Left lung (tissue), 10 donors: ENCODE results near the gene TMEM212. TPM values are rescaled to one million over a fixed set of nuclear protein-coding genes. Genes with fewer than 3 reads are reported as not detected.

Experiments
- ATAC-seq: fragments of 200-7000 bp; cut with Tn5 transposase; one replicate; pipeline ENCODE4 v1.9.1; 2020; ENCODE audit warnings: moderate library complexity
- DNase-seq, 4 donors: peaks; one replicate each; pipeline ENCODE4 v3.0.0-alpha.2; 2013 to 2020
- H3K27ac ChIP-seq, 2 donors: fragments of 200-600 bp; sonication (generic) in 1 of 2; one replicate each; pipeline versions ENCODE4 v1.5.0 to v1.8.0; 2020 to 2021
- H3K27me3 ChIP-seq, 2 donors: fragments of 200-600 bp; sonication (generic) in 1 of 2; one replicate each; pipeline versions ENCODE4 v1.5.0 to v1.8.0; 2020 to 2021
- H3K36me3 ChIP-seq, 2 donors: fragments of 200-600 bp; sonication (generic) in 1 of 2; one replicate each; pipeline versions ENCODE4 v1.5.0 to v1.8.0; 2020 to 2021
- H3K4me1 ChIP-seq, 2 donors: fragments of 200-600 bp; one replicate each; pipeline ENCODE4 v1.8.0; 2021
- H3K4me3 ChIP-seq, 2 donors: fragments of 200-600 bp; sonication (generic) in 1 of 2; one replicate each; pipeline versions ENCODE4 v1.5.0 to v1.8.0; 2020 to 2021; ENCODE audit warnings: mild to moderate bottlenecking in 1 of 2
- H3K9me3 ChIP-seq, 2 donors: fragments of 200-600 bp; sonication (generic) in 1 of 2; one replicate each; pipeline versions ENCODE4 v1.5.0 to v1.8.0; 2020 to 2021
- intact Hi-C, 2 donors: fragments of 100-400 bp; cut with DNase I; formaldehyde crosslinking; loops; one replicate each; pipeline versions ENCODE4 v1.11.2 to v1.14.2; 2022
- polyA plus RNA-seq, 6 donors: library from polyadenylated mRNA; unstranded; fragments of 120-200 nt; gene quantifications; one replicate each; pipeline ENCODE4 v1.2.1, GENCODE V29; 2013; ENCODE audit not compliant: insufficient read length in 6 of 6
- total RNA-seq, 2 donors: library from RNA; stranded (reverse); fragmentation: NEBNext Ultra II Directional; extraction: Animal tissue kit (Norgen Biotek cat#: 25700); gene quantifications; one replicate each; pipeline ENCODE4 v1.2.1, GENCODE V29; 2021
- TF ChIP-seq, protein P1 (sequence below), 2 donors: fragments of 200-600 bp; sonication (generic) in 1 of 2; IDR thresholded peaks; one replicate each; pipeline versions ENCODE4 v1.5.0 to v1.8.0; 2021; ENCODE audit warnings: antibody characterized with exemption in 2 of 2
- donor health status: DM: no; HTN: yes; CAD: no.
- donor health status: DM: no; HTN: no; CAD: no.

TMEM212 gene
- total and polyA plus RNA-seq, 8 donors: 0.50 to 6.2 (median 3.2) TPM; not detected in 1

GRCh38 chr3:171874251-171874681 is 31.1 kb downstream of the TMEM212 start:
- ATAC-seq (peak; percentile 69), DNase-seq (peak in 2 of 4 donors; percentile 51 to 66)
- Histone ChIP-seq H3K27me3 (no peaks in the 10 kb centered on the region), H3K9me3 (no peaks in the 10 kb centered on the region), H3K4me3 (no peak overlapping the region), H3K36me3 (no peaks in the 10 kb centered on the region), H3K4me1 (peaks cover 17 to 47% of the 10 kb centered on the region in 2 donors), H3K27ac (peak overlapping the region; percentile 74 to 75)
- TF ChIP-seq, protein P1, sequence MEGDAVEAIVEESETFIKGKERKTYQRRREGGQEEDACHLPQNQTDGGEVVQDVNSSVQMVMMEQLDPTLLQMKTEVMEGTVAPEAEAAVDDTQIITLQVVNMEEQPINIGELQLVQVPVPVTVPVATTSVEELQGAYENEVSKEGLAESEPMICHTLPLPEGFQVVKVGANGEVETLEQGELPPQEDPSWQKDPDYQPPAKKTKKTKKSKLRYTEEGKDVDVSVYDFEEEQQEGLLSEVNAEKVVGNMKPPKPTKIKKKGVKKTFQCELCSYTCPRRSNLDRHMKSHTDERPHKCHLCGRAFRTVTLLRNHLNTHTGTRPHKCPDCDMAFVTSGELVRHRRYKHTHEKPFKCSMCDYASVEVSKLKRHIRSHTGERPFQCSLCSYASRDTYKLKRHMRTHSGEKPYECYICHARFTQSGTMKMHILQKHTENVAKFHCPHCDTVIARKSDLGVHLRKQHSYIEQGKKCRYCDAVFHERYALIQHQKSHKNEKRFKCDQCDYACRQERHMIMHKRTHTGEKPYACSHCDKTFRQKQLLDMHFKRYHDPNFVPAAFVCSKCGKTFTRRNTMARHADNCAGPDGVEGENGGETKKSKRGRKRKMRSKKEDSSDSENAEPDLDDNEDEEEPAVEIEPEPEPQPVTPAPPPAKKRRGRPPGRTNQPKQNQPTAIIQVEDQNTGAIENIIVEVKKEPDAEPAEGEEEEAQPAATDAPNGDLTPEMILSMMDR (IDR thresholded peaks at IDR 0.05): no peak
- intact Hi-C loops: no loop called here

GRCh38 chr3:171874879-171875278 is 31.7 kb downstream of the TMEM212 start:
- Histone ChIP-seq H3K36me3 (no peaks in the 10 kb centered on the region), H3K27me3 (no peaks in the 10 kb centered on the region), H3K4me1 (peaks cover 17 to 47% of the 10 kb centered on the region in 2 donors), H3K4me3 (no peak overlapping the region), H3K9me3 (no peaks in the 10 kb centered on the region), H3K27ac (peak overlapping the region; percentile 74 to 75)
- TF ChIP-seq, protein P1 (IDR thresholded peaks at IDR 0.05): no peak
- DNase-seq: no peak
- no peak for ATAC-seq
- intact Hi-C loops: no loop called here

DNA sequence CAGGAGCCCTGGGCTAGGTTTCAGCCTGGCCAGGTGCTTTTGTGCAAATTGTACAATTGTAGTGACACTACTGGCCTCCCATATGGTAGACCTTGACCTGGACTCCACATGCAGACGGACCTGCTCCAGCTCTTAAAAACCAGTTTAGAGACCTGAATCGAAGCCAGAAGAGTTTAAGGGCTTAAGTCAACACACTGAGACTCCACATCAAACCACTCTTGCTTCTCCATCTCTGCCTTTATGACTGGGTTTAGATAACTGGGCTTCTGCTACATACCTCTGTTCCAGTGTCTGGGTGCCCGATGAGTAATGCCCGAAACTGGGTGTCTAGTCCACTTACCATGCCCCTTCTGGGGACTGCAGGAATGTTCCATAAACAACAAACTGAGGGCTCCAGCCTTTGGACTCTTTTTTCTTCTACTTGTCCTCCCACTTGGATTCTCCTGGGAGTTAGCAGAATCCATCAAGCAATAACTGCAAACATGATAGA is 32.8 kb downstream of the TMEM212 start:
- peaks cover 17 to 47% of the 10 kb centered on the region in 2 donors for H3K4me1 ChIP-seq
- H3K36me3 ChIP-seq: no peaks in the 10 kb centered on the region
- peak overlapping the region; percentile 53 to 74 for H3K27ac ChIP-seq
- peak; percentile 61 for ATAC-seq
- intact Hi-C loops: no loop called here
- H3K9me3 ChIP-seq: no peaks in the 10 kb centered on the region
- H3K4me3 ChIP-seq: no peak overlapping the region
- TF ChIP-seq, protein P1 (IDR thresholded peaks at IDR 0.05): no peak
- H3K27me3 ChIP-seq: no peaks in the 10 kb centered on the region
- DNase-seq: peak in 1 of 4 donors; percentile 35

- Histone ChIP-seq H3K27ac (peak overlapping the region; percentile 53 to 74), H3K27me3 (no peaks in the 10 kb centered on the region), H3K9me3 (no peaks in the 10 kb centered on the region), H3K36me3 (no peaks in the 10 kb centered on the region), H3K4me1 (peaks cover 17 to 47% of the 10 kb centered on the region in 2 donors), H3K4me3 (no peak overlapping the region)
- peak; percentile 33 for ATAC-seq
- intact Hi-C loops: no loop called here
- DNase-seq: no peak
- TF ChIP-seq, protein P1 (IDR thresholded peaks at IDR 0.05): no peak
Observed at GRCh38 chr3:171876680-171877147, 33.6 kb downstream of the TMEM212 start.

DNA sequence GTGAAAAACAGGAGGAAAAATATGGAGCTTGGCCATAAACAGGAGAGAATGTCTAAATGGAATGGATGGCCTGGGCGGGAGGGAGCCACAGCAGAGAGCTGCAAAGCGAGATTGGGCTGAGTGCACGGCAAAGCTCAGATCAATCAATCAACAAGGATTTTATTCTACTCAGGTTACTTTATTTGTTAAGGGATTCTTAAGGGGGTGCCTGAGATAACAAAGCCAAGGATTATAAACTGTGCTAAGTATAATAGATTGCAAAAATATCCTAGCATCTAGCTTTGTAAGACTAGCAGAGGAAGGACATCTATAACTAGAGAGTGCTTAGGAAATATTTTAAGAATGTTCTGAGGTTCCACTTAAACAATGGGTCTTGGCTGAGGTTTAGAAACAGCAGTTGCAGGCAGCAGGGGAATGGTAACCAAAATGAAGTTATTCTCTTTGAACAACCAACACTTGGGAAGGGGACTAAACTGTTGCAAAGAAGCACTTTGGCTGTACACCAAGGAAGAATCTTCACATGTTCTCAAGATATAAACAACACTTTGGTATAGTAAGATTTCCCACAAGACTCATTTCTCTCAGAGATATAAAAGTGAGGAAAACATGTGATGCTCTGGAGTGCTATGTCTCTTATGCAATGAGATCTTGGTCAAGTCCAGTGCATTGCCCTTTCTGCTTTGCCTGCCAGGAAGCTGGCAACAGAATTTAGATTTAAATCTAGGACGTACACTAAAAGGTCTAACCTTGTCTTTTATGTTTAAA is 35.5 kb downstream of the TMEM212 start:
- ATAC-seq (peak; percentile 6), DNase-seq (no peak)
- no peaks in the 10 kb centered on the region for H3K36me3 ChIP-seq
- H3K4me1 ChIP-seq: peaks cover 15 to 39% of the 10 kb centered on the region in 2 donors
- H3K27ac ChIP-seq: no peak overlapping the region
- no peak overlapping the region for H3K4me3 ChIP-seq
- TF ChIP-seq, protein P1 (IDR thresholded peaks at IDR 0.05): no peak
- intact Hi-C loops: no loop called here
- H3K27me3 ChIP-seq: no peaks in the 10 kb centered on the region
- H3K9me3 ChIP-seq: no peaks in the 10 kb centered on the region
